Osteocyte (in vitro differentiated cells): Measurements from ENCODE around the gene TRPV4. TPM values are rescaled to one million over a fixed set of nuclear protein-coding genes. Genes with fewer than 3 reads are reported as not detected.

Experiments used
- DNase-seq: peaks from one replicate; pipeline ENCODE4 v3.0.0; 2021; ENCODE audit warnings: mixed read lengths; ENCODE audit not compliant: unreplicated experiment; ENCODE audit errors: extremely low spot score
- H3K27ac Mint-ChIP-seq: one replicate; pipeline ENCODE4 v1.8.0; 2021; ENCODE audit warnings: mild to moderate bottlenecking, mixed read lengths; ENCODE audit not compliant: unreplicated experiment
- H3K27me3 Mint-ChIP-seq: one replicate; pipeline ENCODE4 v1.8.0; 2021; ENCODE audit warnings: mixed read lengths; ENCODE audit not compliant: unreplicated experiment
- H3K36me3 Mint-ChIP-seq: one replicate; pipeline ENCODE4 v1.8.0; 2021; ENCODE audit warnings: mixed read lengths; ENCODE audit not compliant: unreplicated experiment
- H3K4me1 Mint-ChIP-seq: one replicate; pipeline ENCODE4 v1.8.0; 2021; ENCODE audit warnings: mixed read lengths; ENCODE audit not compliant: unreplicated experiment
- H3K4me3 Mint-ChIP-seq: one replicate; pipeline ENCODE4 v1.8.0; 2021; ENCODE audit warnings: mild to moderate bottlenecking, moderate library complexity, mixed read lengths; ENCODE audit not compliant: unreplicated experiment
- H3K9me3 Mint-ChIP-seq: one replicate; pipeline ENCODE4 v1.8.0; 2021; ENCODE audit warnings: mixed read lengths; ENCODE audit not compliant: unreplicated experiment
- CTCF ChIP-seq: fragments of 200-600 bp; sonication (generic); IDR thresholded peaks from 2 replicates; pipeline ENCODE4 v1.5.0; 2021; ENCODE audit warnings: antibody characterized with exemption, mild to moderate bottlenecking, moderate library complexity
- total RNA-seq: library from RNA; stranded (reverse); gene quantifications from 2 replicates; pipeline ENCODE4 v1.2.1, GENCODE V29; 2021

The TRPV4 gene
- total RNA-seq, 1 donor from 2014 or later, result 1.6 TPM

DNA sequence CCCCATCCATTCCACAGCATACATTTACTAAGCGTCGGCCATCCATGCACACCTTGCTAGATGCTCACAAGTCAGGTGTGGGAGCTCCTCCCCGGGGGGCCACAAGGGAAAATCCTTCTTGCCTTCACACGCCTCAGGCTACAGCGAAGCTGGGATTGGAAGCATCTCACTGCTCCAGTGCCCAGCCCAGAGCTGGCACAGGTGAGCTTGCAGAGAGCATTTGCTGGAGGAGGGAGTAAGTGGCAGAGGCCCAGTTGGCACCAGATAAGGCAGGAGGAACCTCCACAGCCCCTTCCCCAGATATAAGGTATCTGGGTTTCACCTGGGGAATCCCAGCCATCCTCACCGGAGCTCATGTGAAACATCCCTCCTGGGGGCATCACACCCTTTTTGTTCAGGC, 1.8 kb downstream of the TRPV4 start:
- no peak overlapping the region for H3K27ac Mint-ChIP-seq
- peaks cover 4% of the 10 kb centered on the region for H3K27me3 Mint-ChIP-seq
- DNase-seq, result no peak
- H3K36me3 Mint-ChIP-seq, result no peaks in the 10 kb centered on the region
- no peak overlapping the region for H3K4me3 Mint-ChIP-seq
- TF ChIP-seq CTCF, result no peak
- H3K9me3 Mint-ChIP-seq, result no peaks in the 10 kb centered on the region
- H3K4me1 Mint-ChIP-seq, result peaks cover 7% of the 10 kb centered on the region

DNA sequence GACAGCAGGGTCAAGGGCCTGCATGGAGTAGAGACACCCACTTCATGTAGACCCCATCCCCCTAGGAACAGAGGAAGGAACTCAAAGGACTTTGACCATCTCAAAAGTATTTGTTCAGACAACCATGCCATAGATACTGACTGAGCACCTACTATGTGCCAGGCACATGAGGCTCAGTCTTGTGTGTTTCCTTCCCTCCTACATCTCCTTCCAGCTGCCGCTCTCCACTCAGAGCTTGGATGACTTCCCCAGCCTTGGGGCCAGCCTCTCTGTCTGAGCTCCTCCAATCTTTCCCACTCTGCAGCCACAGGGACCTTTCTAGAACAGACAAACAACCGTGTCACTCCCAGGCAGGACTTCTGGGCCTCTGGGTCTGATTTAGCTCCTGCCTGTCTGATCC, 2.5 kb downstream of the TRPV4 start:
- peaks cover 7% of the 10 kb centered on the region for H3K4me1 Mint-ChIP-seq
- no peak for TF ChIP-seq CTCF
- no peaks in the 10 kb centered on the region for H3K36me3 Mint-ChIP-seq
- peaks cover 4% of the 10 kb centered on the region for H3K27me3 Mint-ChIP-seq
- DNase-seq, result no peak
- no peaks in the 10 kb centered on the region for H3K9me3 Mint-ChIP-seq
- H3K4me3 Mint-ChIP-seq, result no peak overlapping the region
- no peak overlapping the region for H3K27ac Mint-ChIP-seq

DNA sequence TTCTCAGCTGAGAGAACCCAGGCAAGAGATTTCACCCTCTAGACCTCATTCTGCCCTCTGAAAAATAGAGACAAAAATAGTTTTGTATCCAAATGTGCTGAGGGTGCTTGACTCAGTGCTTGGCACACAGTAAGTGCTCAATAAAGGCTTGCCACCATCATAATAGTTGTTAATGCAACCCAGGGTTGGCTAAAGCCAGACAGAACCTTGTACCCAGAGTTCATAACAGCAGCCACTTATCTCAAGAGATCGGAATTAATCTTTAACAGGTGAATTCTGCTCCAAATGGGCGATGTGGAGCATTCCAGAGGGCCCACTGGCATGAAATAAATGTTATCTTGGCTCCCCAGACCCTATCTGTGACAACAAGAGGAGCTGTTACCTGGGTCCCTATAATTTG, 2.9 kb downstream of the TRPV4 start:
- Mint-ChIP-seq H3K36me3 (no peaks in the 10 kb centered on the region), H3K27me3 (peaks cover 4% of the 10 kb centered on the region), H3K4me1 (peaks cover 7% of the 10 kb centered on the region), H3K9me3 (no peaks in the 10 kb centered on the region), H3K27ac (no peak overlapping the region), H3K4me3 (no peak overlapping the region)
- TF ChIP-seq CTCF, result no peak
- no peak for DNase-seq

- Mint-ChIP-seq H3K9me3 (no peaks in the 10 kb centered on the region), H3K4me1 (peaks cover 7% of the 10 kb centered on the region), H3K27me3 (peaks cover 4% of the 10 kb centered on the region), H3K36me3 (no peaks in the 10 kb centered on the region), H3K27ac (no peak overlapping the region), H3K4me3 (no peak overlapping the region)
- TF ChIP-seq CTCF, result no peak
- no peak for DNase-seq
Measured at GRCh38 chr12:109829667-109830066, 3.5 kb downstream of the TRPV4 start.

DNA sequence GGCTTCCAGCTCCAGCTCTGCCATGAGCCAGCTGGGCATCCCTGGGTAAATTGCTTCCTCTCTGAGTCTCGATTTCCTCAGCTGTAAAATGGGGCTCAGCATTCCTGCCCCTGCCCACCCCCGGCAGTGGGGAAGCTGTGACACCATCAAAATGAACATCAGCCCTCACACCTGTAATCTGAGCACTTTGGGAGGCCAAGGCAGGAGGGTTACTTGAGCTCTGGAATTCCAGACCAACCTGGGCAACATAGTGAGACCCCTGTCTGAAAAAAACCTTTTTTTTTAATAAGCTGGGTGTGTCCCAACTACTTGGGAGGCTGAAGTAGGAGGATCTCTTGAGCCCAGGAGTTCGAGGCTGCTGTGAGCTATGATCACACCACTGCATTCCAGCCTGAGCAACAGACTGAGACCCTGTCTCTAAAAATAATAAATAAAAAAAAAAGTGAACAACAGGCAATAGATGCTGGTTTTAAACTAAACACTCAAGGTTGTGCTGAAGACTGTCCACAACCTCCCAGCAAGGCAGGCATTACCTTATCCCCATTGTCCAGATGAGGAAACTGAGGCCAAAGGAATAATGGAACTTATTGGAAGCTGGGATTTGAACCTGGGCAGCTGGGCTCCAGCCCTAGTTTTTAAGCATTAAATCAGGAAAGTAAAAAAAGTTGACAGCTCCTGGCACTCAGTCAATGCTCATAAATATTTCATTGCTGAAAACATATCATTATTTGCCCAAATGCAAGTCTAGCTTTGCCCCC, 4.3 kb downstream of the TRPV4 start:
- no peak for TF ChIP-seq CTCF
- Mint-ChIP-seq H3K36me3 (no peaks in the 10 kb centered on the region), H3K9me3 (no peaks in the 10 kb centered on the region), H3K4me1 (peaks cover 7% of the 10 kb centered on the region), H3K27ac (no peak overlapping the region), H3K27me3 (peaks cover 4% of the 10 kb centered on the region), H3K4me3 (no peak overlapping the region)
- DNase-seq, result no peak
